GM19240 (cell line): Measurements from ENCODE around the gene KDM5B.
"Not testable (repeated sequence)": the region's sequence is repeated elsewhere in the genome, so short reads cannot be mapped to it uniquely, and the experiment has no call there.

Experiments
- DNase-seq: peaks from one replicate; pipeline ENCODE4 v3.0.0; 2011; ENCODE audit warnings: low spot score; ENCODE audit not compliant: insufficient read length

The KDM5B gene

DNA sequence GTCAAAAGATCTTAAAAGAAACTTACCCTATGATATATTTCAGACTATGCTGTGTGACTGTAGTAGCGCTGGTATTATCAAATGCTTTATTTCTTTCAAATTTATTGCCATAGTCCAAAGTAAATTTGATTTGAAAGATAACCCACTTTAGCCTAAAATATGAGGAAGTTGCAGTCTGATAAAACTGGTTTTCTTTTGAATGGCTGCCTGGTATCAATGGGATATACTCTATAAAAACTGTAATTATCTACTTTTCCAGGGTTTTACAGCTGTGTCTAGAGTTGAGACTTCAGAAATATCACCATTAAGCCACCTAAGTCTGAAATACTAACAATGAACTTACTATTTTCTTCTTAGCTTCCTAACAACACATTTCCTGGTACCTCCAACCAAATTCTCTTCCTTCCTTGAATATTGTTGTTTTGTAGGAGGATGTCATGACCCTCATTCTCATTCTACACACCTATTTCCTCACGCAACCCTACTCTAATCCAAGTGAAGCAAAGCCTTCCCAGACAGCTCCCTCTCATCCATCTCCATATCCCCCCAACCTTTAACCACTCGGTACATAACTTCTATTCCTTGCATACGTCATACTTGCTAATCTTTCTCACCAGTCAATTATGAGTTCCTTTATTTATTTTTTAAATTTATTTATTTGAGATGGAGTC lies 17.0 kb downstream of the KDM5B start:
- no peak for DNase-seq

GRCh38 chr1:202788800-202789199 lies 19.4 kb downstream of the KDM5B start:
- no peak for DNase-seq

GRCh38 chr1:202786804-202787203 lies 21.4 kb downstream of the KDM5B start:
- no peak for DNase-seq

DNA sequence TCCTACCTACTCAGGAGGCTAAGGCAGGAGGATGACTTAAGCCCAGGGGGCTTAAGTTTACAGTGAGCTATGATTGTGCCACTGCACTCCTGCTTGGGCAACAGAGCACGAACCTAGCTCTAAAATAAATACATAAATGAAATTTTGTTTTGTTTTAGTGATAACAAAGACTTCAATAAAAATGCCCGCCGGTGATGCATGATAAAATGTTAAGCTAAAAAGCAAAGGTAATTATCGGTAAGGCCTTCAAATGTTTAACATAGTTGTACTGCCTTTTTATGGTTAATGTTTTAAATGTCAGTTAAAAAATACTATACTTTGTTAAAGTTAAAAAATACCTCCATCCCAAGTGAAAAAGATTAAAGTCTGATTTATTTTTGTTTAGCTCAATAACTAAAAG lies 27.0 kb downstream of the KDM5B start:
- no peak for DNase-seq

DNA sequence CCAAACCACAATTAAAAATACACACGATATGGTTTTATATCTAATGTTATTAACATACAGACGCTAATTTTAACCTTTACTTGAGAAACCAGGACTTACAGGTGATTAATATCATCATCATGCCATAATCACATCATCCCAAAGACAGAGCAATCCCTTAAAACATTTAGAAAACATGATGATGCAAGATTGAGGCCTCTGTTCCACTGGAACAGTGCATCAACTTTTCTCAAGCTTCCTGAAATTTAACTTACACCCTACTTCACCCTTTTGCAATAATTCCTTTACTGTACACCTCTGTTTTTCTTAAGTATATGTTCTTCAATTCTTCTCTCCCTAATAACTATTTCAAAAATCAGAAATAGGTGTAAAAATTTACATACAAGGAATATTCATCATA lies 38.1 kb downstream of the KDM5B start:
- DNase-seq = no peak

DNA sequence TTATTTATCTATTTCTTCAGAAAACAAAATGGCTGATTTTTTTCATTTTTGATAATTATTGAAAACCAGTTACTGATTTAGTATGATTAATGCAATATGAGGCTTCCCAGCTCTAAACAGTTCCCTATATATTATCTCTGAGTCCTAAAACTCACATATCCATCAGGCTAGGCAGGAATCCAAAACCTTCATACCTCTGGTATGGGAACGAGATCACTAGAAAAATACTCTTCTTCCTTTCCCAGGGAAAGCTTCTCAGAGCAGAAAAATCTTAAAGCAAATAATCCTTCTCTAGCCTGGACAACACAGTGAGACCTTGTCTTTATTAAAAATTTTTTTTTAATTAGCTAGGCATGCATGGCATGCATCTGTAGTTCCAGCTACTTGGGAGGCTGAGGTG lies 42.5 kb downstream of the KDM5B start:
- DNase-seq = no peak

- no peak for DNase-seq
Observed at GRCh38 chr1:202762019-202762418, 46.2 kb downstream of the KDM5B start.

DNA sequence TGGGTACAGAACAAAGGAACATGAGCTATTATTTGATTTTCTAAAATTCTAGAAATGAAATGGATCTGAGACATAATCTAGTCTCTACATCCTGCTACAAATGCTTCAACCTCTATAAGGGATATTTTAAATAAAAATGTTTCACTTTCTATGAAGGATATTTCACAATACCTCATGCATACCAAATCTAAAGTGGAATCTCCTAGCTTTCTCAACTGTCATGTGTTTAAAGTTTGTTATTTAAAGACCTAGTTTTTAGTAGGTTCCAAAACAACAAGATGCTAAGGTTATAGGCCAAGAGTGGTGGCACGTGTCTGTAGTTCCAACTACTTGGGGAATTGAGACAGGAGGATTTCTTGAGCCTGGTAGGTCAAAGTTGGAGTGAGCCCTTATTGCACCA lies 47.6 kb downstream of the KDM5B start:
- no peak for DNase-seq

GRCh38 chr1:202756391-202756790 lies 51.8 kb downstream of the KDM5B start:
- DNase-seq = no peak

DNA sequence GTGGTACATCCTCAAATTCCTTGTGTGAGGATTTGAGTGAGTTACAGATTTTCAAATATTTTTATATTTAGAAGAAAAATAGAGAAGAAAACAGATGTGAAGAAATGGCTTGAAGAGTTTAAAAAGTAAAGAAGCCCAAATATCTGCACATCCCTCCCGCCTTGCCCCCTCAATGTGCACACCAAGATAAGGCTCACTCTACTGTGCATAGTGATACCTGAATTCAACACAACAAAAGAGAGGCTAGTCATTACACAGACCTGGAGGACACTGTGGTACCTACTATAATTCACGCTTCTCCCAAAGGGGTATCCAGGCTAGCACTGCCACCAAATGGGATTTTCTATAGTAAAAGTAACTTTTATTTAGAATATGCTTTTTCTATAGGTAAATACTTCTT lies 53.9 kb downstream of the KDM5B start:
- DNase-seq = no peak

- no peak for DNase-seq
Observed at GRCh38 chr1:202752774-202753173, 55.4 kb downstream of the KDM5B start.

- no peak for DNase-seq
Observed at GRCh38 chr1:202750761-202751160, 57.5 kb downstream of the KDM5B start.

- DNase-seq = no peak
Observed at GRCh38 chr1:202750024-202750423, 58.2 kb downstream of the KDM5B start.

DNA sequence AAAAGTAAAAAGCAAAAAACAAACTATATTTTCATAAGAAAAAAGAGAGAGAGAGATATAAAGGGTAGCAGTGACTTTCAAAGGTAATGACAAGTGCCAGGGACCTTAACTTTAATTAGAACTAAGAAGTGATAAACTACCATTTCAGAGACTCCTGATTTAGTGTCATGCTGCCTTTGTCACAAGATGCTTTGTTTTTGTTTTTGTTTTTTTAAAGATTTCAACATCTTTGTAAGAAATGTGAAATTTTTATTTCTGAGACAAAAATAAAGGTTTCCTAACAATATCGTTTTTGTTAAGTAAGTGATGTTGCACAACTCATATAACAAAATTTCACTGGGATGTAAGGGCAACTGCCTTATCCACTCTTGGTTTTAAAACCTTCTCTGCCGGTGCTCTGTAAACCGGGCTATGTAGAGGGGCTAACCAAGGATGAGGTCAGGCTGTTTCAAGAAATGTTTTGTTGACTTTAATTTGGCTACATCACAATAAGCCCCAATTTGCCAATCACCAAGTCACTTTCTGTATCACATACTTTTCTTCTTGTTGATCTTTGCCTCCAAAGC lies 62.8 kb downstream of the KDM5B start:
- DNase-seq = no peak

GRCh38 chr1:202744770-202745169 lies 63.5 kb downstream of the KDM5B start:
- DNase-seq = not testable (repeated sequence)

DNA sequence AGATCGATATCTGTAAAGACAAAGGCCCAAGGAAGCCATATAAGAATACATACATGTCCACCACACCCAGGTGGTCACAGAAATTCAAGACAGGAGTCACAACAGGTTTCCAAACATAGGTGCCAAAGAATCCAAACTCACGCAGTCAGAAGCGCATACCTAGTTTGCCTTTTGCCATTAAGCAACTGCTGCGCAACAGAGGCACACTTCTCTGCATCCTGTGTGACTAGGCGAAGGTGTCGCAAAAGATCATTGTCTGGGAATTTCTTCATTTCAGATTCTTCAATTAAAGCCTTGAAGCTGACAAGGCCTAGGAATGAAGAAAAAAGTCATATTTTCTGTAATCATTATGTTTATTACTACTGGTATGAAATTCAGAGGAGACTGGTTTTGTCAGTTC lies 65.7 kb downstream of the KDM5B start:
- no peak for DNase-seq

GRCh38 chr1:202733251-202733650 lies 75.0 kb downstream of the KDM5B start:
- DNase-seq = no peak

- no peak for DNase-seq
Observed at GRCh38 chr1:202728951-202729350, 79.3 kb downstream of the KDM5B start.

- no peak for DNase-seq
Observed at GRCh38 chr1:202725526-202725925, 82.7 kb downstream of the KDM5B start.

DNA sequence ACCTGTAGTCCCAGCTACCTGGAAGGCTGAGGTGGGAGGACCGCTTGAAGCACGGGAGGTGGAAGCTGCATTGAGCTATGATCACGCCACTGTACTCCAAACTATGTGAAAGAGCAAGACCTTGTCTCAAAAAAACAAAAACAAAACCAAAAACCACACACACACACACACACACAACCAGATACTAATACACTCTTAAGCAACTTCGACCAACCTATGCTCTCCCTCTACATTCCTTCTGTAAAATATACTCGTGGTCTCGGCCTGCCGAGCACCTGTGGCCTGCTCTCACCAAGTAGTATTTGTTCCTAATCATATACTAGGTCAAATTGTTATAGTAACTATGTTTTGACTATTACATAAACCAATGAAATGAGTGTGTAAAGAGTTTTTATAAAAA lies 84.5 kb downstream of the KDM5B start:
- DNase-seq = no peak

GRCh38 chr1:202723046-202723445 lies 85.2 kb downstream of the KDM5B start:
- not testable (repeated sequence) for DNase-seq

DNA sequence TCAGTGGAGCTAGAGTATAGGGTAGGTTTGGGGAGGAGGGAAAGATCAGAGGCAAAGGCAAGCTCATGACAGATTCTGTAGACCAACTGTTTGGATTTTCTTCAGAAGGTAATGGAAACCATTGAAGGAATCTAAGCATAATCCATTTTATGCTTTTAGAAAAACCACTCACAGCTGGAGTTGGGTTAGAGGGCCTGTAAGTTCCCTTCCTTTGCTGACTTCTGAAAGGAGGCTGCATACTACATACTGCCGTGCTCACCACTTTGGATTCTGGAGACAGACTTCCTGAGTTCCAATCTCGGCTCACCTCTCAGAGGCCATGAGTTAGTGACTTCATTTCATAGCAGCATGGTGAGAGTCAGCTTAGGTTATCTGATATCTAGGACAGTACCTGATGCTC lies 91.6 kb downstream of the KDM5B start:
- no peak for DNase-seq

DNA sequence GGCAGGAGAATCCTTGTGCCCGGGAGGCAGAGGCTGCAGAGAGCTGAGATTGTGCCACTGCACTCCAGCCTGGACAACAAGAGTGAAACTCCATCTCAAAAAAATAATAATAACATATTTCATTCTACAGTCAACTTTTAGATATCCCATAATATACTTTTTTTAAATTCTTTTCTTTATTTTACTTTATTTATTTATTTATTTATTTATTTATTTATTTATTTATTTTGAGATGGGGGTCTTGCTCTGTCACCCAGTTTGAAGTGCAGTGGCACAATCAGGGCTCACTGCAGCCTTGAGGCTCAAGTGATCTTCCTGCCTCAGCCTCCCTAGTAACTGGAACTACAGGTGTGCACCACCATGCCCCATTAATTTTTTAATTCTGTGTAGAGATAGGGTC lies 94.0 kb downstream of the KDM5B start:
- not testable (repeated sequence) for DNase-seq

GRCh38 chr1:202713110-202713509 lies 95.1 kb downstream of the KDM5B start:
- no peak for DNase-seq
